RWPE1 (cell line): ENCODE data around the gene LRRC10.
A peak's percentile ranks its signal among the peaks of the same experiment; 100 is the strongest.

Experiments
- CTCF ChIA-PET: fragments of 350-600 bp; sonication (Branson Sonifier 250); formaldehyde crosslinking; extraction: SDS; loops from one replicate; lab custom pipeline; 2021; lab: Yijun Ruan, JAX
- POLR2A ChIA-PET: fragments of 400-600 bp; formaldehyde crosslinking; extraction: SDS; loops from one replicate; lab custom pipeline; 2020; ENCODE audit warnings: antibody characterized with exemption; ENCODE audit not compliant: low non-redundant PET; lab: Yijun Ruan, JAX
- DNase-seq: peaks from one replicate; pipeline ENCODE4 v3.0.0; 2012; ENCODE audit warnings: low spot score
- H3K27ac ChIP-seq: fragments of 450-650 bp; 2 replicates; pipeline ENCODE4 v1.5.1; 2017
- CTCF ChIP-seq: fragments of 450-650 bp; conservative IDR thresholded peaks from 2 replicates; pipeline ENCODE4 v1.5.1; 2017; ENCODE audit warnings: low read depth, mild to moderate bottlenecking

LRRC10 gene

GRCh38 chr12:69570000-69570516 lies 40.6 kb downstream of the LRRC10 start:
- DNase-seq, result peak; percentile 46
- CTCF ChIA-PET, result interaction anchor here (0.6 to 2.7 kb wide), 6 partner anchors 8 to 1007 kb away, joined by 3 to 16 read pairs (median 4); partner anchors contain the start of gene FRS2
- POLR2A ChIA-PET, result interaction anchor here (1.2 kb wide), 1 partner anchor 100 kb away, joined by 3 read pairs; the partner anchor contains the start of gene FRS2
- no peak overlapping the region for H3K27ac ChIP-seq
- TF ChIP-seq CTCF, result no peak

- ChIA-PET POLR2A (interaction anchor here (1.2 kb wide), 1 partner anchor 99 kb away, joined by 3 read pairs; the partner anchor contains the start of gene FRS2), CTCF (interaction anchor here (0.8 to 2.7 kb wide), 3 partner anchors 11 to 180 kb away, joined by 3 to 12 read pairs (median 4); no protein-coding TSS in a partner anchor)
- TF ChIP-seq CTCF, result no peak
- no peak overlapping the region for H3K27ac ChIP-seq
- peak; percentile 53 for DNase-seq
These were observed 41.5 kb downstream of the LRRC10 start for GRCh38 chr12:69569236-69569635.

GRCh38 chr12:69566603-69567002 lies 44.1 kb downstream of the LRRC10 start:
- H3K27ac ChIP-seq, result no peak overlapping the region
- ChIA-PET CTCF (interaction anchor here (0.6 kb wide), 1 partner anchor 139 kb away, joined by 3 read pairs; no protein-coding TSS in a partner anchor), POLR2A (no interaction called here)
- DNase-seq, result no peak
- TF ChIP-seq CTCF, result no peak

GRCh38 chr12:69563166-69563762 lies 47.4 kb downstream of the LRRC10 start:
- CTCF ChIA-PET, result interaction anchor here (0.6 to 1.2 kb wide), 3 partner anchors 7 to 272 kb away, joined by 3 to 4 read pairs (median 3); no protein-coding TSS in a partner anchor
- POLR2A ChIA-PET, result no interaction called here
- no peak for TF ChIP-seq CTCF
- no peak overlapping the region for H3K27ac ChIP-seq
- no peak for DNase-seq
